HCT116 (cell line): ENCODE data around the gene CD160. TPM values are rescaled to one million over a fixed set of nuclear protein-coding genes. Genes with fewer than 3 reads are reported as not detected.

ENCODE experiments used
- ATAC-seq: fragments of 200-7000 bp; cut with Tn5 transposase; 2 replicates; pipeline ENCODE4 v1.9.1; 2020; ENCODE audit warnings: mild to moderate bottlenecking, moderate library complexity
- BruUV-seq: library from RNA; stranded (reverse); fragments of 400-500 nt; replicated peaks from 2 replicates; lab custom pipeline; 2021; lab: Mats Ljungman, UMichigan
- CTCF ChIA-PET: fragments of 300-600 bp; sonication (Branson Sonifier 250); formaldehyde crosslinking; loops from one replicate; lab custom pipeline; 2021; ENCODE audit warnings: antibody characterized with exemption; lab: Charles Lee
- POLR2A ChIA-PET: fragments of 300-600, 350-600 bp; sonication (Branson Sonifier 250); formaldehyde crosslinking; loops from one replicate; lab custom pipeline; 2021; ENCODE audit warnings: antibody characterized with exemption; lab: Charles Lee
- RAD21 ChIA-PET, 2 experiments: fragments of 300-600 bp; sonication (Branson Sonifier 250); formaldehyde crosslinking; loops; one replicate each; lab custom pipeline; 2023; ENCODE audit warnings: low total read pairs in 2 of 2; ENCODE audit not compliant: uncharacterized antibody in 2 of 2, unreplicated experiment in 2 of 2, low non-redundant PET in 1 of 2; lab: Charles Lee
- DNase-seq: peaks from one replicate; pipeline ENCODE4 v3.0.0-alpha.2; 2010; ENCODE audit warnings: low read depth, low spot score
- H2AFZ ChIP-seq: fragments of 200-600 bp; shearing (Covaris generic), sonication (generic); 2 replicates; pipeline ENCODE4 v1.6.1; 2017; ENCODE audit warnings: low read depth, mixed run types, mixed read lengths, antibody characterized with exemption, low read length; ENCODE audit not compliant: poor library complexity, severe bottlenecking
- H3K27ac ChIP-seq: 2 replicates; pipeline ENCODE4 v1.5.1; 2012; ENCODE audit warnings: low read depth, low read length
- H3K27me3 ChIP-seq: fragments of 200-600 bp; sonication (generic); 2 replicates; pipeline ENCODE4 v1.6.1; 2016; ENCODE audit warnings: mixed run types, low read length, mixed read lengths; ENCODE audit not compliant: insufficient read depth
- H3K36me3 ChIP-seq, 2 experiments: fragments of 200-500 bp in 1 of 2; fragments of 200-600 bp in 1 of 2; sonication (Bioruptor generic) in 1 of 2; sonication (generic) in 1 of 2; 2 replicates each; pipeline versions ENCODE4 v1.5.1 to v1.6.1; 2014 to 2016; ENCODE audit warnings: low read length in 2 of 2, inconsistent platforms in 1 of 2, mixed read lengths in 1 of 2, mixed run types in 1 of 2; ENCODE audit not compliant: insufficient read depth in 2 of 2, control insufficient read depth in 1 of 2
- H3K4me1 ChIP-seq, 2 experiments: fragments of 200-600 bp in 1 of 2; sonication (generic) in 1 of 2; 2 replicates each; pipeline versions ENCODE4 v1.5.1 to v1.6.1; 2012 to 2017; ENCODE audit warnings: low read length in 2 of 2, inconsistent platforms in 1 of 2, mild to moderate bottlenecking in 1 of 2, mixed read lengths in 1 of 2, mixed run types in 1 of 2, moderate library complexity in 1 of 2; ENCODE audit not compliant: insufficient read depth in 2 of 2, control insufficient read depth in 1 of 2
- H3K4me2 ChIP-seq: fragments of 200-600 bp; sonication (generic); 2 replicates; pipeline ENCODE4 v1.6.1; 2017; ENCODE audit warnings: mixed run types, low read length, mixed read lengths
- H3K4me3 ChIP-seq, 2 experiments: fragments of 200-600 bp in 1 of 2; sonication (generic) in 1 of 2; replicated peaks in 1 of 2; 2 replicates each; pipeline ENCODE4 v1.5.1; 2011 to 2016; ENCODE audit warnings: low read length in 2 of 2, control low read depth in 1 of 2, low read depth in 1 of 2, mild to moderate bottlenecking in 1 of 2, mixed read lengths in 1 of 2, mixed run types in 1 of 2
- H3K79me2 ChIP-seq: fragments of 200-600 bp; sonication (generic); 2 replicates; pipeline ENCODE4 v1.6.1; 2017; ENCODE audit warnings: mild to moderate bottlenecking, mixed run types, low read length, moderate library complexity, mixed read lengths; ENCODE audit not compliant: insufficient read depth
- H3K9ac ChIP-seq: fragments of 200-600 bp; sonication (generic); 2 replicates; pipeline ENCODE4 v1.6.1; 2016; ENCODE audit warnings: low read length, mixed read lengths
- H3K9me2 ChIP-seq: fragments of 200-600 bp; sonication (generic), shearing (Covaris generic); 2 replicates; pipeline ENCODE4 v1.6.1; 2017; ENCODE audit warnings: mixed run types, mild to moderate bottlenecking, moderate library complexity; ENCODE audit not compliant: insufficient read depth
- H3K9me3 ChIP-seq, 2 experiments: fragments of 200-500 bp in 1 of 2; fragments of 200-600 bp in 1 of 2; sonication (Bioruptor generic) in 1 of 2; sonication (generic) in 1 of 2; 2 replicates each; pipeline ENCODE4 v1.6.1; 2014 to 2017; ENCODE audit warnings: low read length in 2 of 2, mixed read lengths in 2 of 2, inconsistent platforms in 1 of 2, low read depth in 1 of 2, mild to moderate bottlenecking in 1 of 2, mixed run types in 1 of 2, moderate library complexity in 1 of 2; ENCODE audit not compliant: control insufficient read depth in 1 of 2, insufficient read depth in 1 of 2
- H4K20me1 ChIP-seq: fragments of 200-600 bp; sonication (generic), shearing (Covaris generic); 2 replicates; pipeline ENCODE4 v1.6.1; 2017; ENCODE audit warnings: mixed run types, mild to moderate bottlenecking, moderate library complexity; ENCODE audit not compliant: insufficient read depth
- CBX3 ChIP-seq: IDR thresholded peaks from 2 replicates; pipeline ENCODE4 v1.6.1; 2012; ENCODE audit warnings: low read depth
- ELF1 ChIP-seq: IDR thresholded peaks from 2 replicates; pipeline ENCODE4 v1.6.1; 2012; ENCODE audit warnings: low read depth, borderline replicate concordance
- EZH2phosphoT487 ChIP-seq: fragments of 200-600 bp; IDR thresholded peaks from 2 replicates; pipeline ENCODE4 v1.6.1; 2018; ENCODE audit warnings: antibody characterized with exemption, borderline replicate concordance
- FOSL1 ChIP-seq: IDR thresholded peaks from 2 replicates; pipeline ENCODE4 v1.6.1; 2012; ENCODE audit warnings: low read depth
- JUND ChIP-seq: IDR thresholded peaks from 2 replicates; pipeline ENCODE4 v1.6.1; 2012
- MAX ChIP-seq: IDR thresholded peaks from 2 replicates; pipeline ENCODE4 v1.6.1; 2012
- POLR2AphosphoS5 ChIP-seq: IDR thresholded peaks from 2 replicates; pipeline ENCODE4 v1.6.1; 2011; ENCODE audit warnings: mild to moderate bottlenecking, low read depth, low read length, moderate library complexity
- REST ChIP-seq: IDR thresholded peaks from 2 replicates; pipeline ENCODE4 v1.6.1; 2012; ENCODE audit warnings: low read depth
- SIN3A ChIP-seq: IDR thresholded peaks from 2 replicates; pipeline ENCODE4 v1.6.1; 2012; ENCODE audit warnings: low read depth
- SP1 ChIP-seq: IDR thresholded peaks from 2 replicates; pipeline ENCODE4 v1.6.1; 2012; ENCODE audit warnings: low read depth
- SRF ChIP-seq: IDR thresholded peaks from 2 replicates; pipeline ENCODE4 v1.6.1; 2012; ENCODE audit warnings: low read depth
- TCF7L2 ChIP-seq: IDR thresholded peaks from 2 replicates; pipeline ENCODE4 v1.7.0; 2011; ENCODE audit warnings: borderline replicate concordance, inconsistent platforms; ENCODE audit not compliant: insufficient read depth, insufficient read length; ENCODE audit errors: extremely low read depth
- YY1 ChIP-seq: IDR thresholded peaks from 2 replicates; pipeline ENCODE4 v1.6.1; 2011; ENCODE audit warnings: low read length, low read depth, moderate library complexity, mild to moderate bottlenecking; ENCODE audit not compliant: insufficient replicate concordance; ENCODE audit errors: extremely low read depth
- ZBTB33 ChIP-seq: IDR thresholded peaks from 2 replicates; pipeline ENCODE4 v1.6.1; 2011; ENCODE audit warnings: mild to moderate bottlenecking, low read length, moderate library complexity; ENCODE audit not compliant: insufficient replicate concordance; ENCODE audit errors: extremely low read depth
- ZFX ChIP-seq: fragments of 450-650 bp; IDR thresholded peaks from 2 replicates; pipeline ENCODE4 v1.6.1; 2017
- ZNF274 ChIP-seq: fragments of 200-500 bp; sonication (Bioruptor generic); IDR thresholded peaks from 2 replicates; pipeline ENCODE4 v1.6.1; 2014; ENCODE audit warnings: mild to moderate bottlenecking, low read depth, low read length, inconsistent platforms
- intact Hi-C: fragments of 100-400 bp; cut with micrococcal nuclease; formaldehyde crosslinking; loops from 2 replicates; pipeline ENCODE4 v1.10.0; 2022
- total RNA-seq: library from RNA; stranded (reverse); gene quantifications from one replicate; pipeline ENCODE4 v1.2.1, GENCODE V29; 2021; ENCODE audit not compliant: unreplicated experiment

CD160 gene
- total RNA-seq, 1 experiment from 2014 or later: not detected

GRCh38 chr1:145758116-145758515 lies 38.8 kb downstream of the CD160 start:
- Histone ChIP-seq H3K9ac (no peak overlapping the region), H3K4me2 (no peak overlapping the region), H3K27me3 (no peaks in the 10 kb centered on the region), H3K27ac (no peak overlapping the region), H3K4me3 (no peak overlapping the region), H4K20me1 (no peaks in the 10 kb centered on the region), H3K79me2 (no peaks in the 10 kb centered on the region), H3K36me3 (peaks cover 0 to 8% of the 10 kb centered on the region in 2 experiments; a peak in 1 of 4 replicates), H3K9me3 (peaks cover 0 to 4% of the 10 kb centered on the region in 2 experiments; a peak in 1 of 4 replicates), H3K9me2 (no peaks in the 10 kb centered on the region), H2AFZ (no peak overlapping the region), H3K4me1 (no peaks in the 10 kb centered on the region)
- intact Hi-C loops: no loop called here
- TF ChIP-seq POLR2AphosphoS5 (no peak), ZFX (no peak), FOSL1 (no peak), ELF1 (no peak), ZBTB33 (no peak), JUND (no peak), TCF7L2 (no peak), MAX (no peak), ZNF274 (no peak), SP1 (no peak), REST (no peak), YY1 (no peak), CBX3 (no peak), EZH2phosphoT487 (no peak), SRF (no peak), SIN3A (no peak)
- ChIA-PET CTCF (no interaction called here), POLR2A (no interaction called here), RAD21 (no interaction called here)
- no TSS peak for BruUV-seq
- ATAC-seq (no peak), DNase-seq (no peak)
